ENCODE data around the gene YLPM1. TPM values are rescaled to one million over a fixed set of nuclear protein-coding genes. Genes with fewer than 3 reads are reported as not detected.

The YLPM1 gene
- total RNA-seq, 2 experiments from 2014 or later = 72.4 to 73.8 TPM

GRCh38 chr14:74801396-74801795 is 38.3 kb downstream of the YLPM1 start:
- no peaks in the 10 kb centered on the region for H3K9me3 Mint-ChIP-seq

GRCh38 chr14:74804219-74804825 is 41.2 kb downstream of the YLPM1 start:
- CTCF ChIA-PET = interaction anchor here (0.6 to 1.9 kb wide), 4 partner anchors 15 to 195 kb away, joined by 3 to 8 read pairs (median 4); no protein-coding TSS in a partner anchor
- no peak overlapping the region for H3K27ac Mint-ChIP-seq

More at GRCh38 chr14:74801396-74801795, 38.3 kb downstream of the YLPM1 start:
- no peak for DNase-seq
- Mint-ChIP-seq H3K27me3 (no peaks in the 10 kb centered on the region), H3K4me1 (peaks cover 3% of the 10 kb centered on the region), H3K36me3 (ENCODE audit: low read depth) (peaks cover 37% of the 10 kb centered on the region), H3K27ac (no peak overlapping the region), H3K4me3 (no peak overlapping the region)
- CTCF ChIA-PET = interaction anchor here (0.6 to 1.9 kb wide), 2 partner anchors 10 to 792 kb away, joined by 5 to 8 read pairs; no protein-coding TSS in a partner anchor
- POLR2A ChIA-PET = no interaction called here

DNA sequence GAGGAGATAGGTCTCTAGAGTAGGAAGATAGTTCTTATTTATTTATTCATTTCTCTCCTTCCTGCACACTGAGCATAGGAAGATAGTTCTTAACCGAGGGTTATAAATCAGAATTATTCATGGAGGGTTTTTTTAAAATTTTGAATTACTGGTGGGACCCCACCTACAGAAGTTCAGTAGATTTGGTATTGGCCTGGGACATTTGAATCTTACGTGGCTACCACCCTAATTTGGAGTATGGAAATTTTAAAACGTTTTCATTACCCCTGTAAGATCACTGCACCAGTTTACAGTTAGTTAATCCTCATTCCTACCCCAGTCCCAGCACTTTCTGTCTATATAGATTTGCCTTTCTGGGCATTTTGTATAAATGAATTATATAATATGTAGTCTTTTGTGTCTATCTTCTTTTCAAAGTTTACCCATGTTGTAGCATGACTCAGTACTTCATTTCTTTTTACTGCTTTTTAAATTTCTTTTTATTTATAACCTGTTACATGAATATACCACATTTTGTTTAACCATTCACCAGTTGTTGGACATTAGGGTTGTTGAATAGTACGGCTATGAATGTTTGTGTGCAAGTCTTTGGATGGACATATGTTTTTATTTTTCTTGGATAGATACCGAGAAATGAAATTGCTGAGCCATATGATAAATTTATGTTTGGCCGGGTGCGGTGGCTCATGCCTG is 44.9 kb downstream of the YLPM1 start:
- H3K27ac Mint-ChIP-seq = no peak overlapping the region
- DNase-seq = no peak
- H3K27me3 Mint-ChIP-seq = no peaks in the 10 kb centered on the region
- ChIA-PET POLR2A (no interaction called here), CTCF (no interaction called here)
- peaks cover 41% of the 10 kb centered on the region for H3K36me3 Mint-ChIP-seq (ENCODE audit: low read depth)
- H3K4me1 Mint-ChIP-seq = no peaks in the 10 kb centered on the region
- H3K4me3 Mint-ChIP-seq = no peak overlapping the region
- H3K9me3 Mint-ChIP-seq = no peaks in the 10 kb centered on the region

More at GRCh38 chr14:74804219-74804825, 41.2 kb downstream of the YLPM1 start:
- peak; percentile 48 for DNase-seq
- Mint-ChIP-seq H3K9me3 (no peaks in the 10 kb centered on the region), H3K4me1 (peaks cover 2% of the 10 kb centered on the region), H3K4me3 (no peak overlapping the region), H3K36me3 (ENCODE audit: low read depth) (peaks cover 25% of the 10 kb centered on the region), H3K27me3 (no peaks in the 10 kb centered on the region)
- POLR2A ChIA-PET = no interaction called here

GRCh38 chr14:74816124-74816523 is 53.0 kb downstream of the YLPM1 start:
- ChIA-PET CTCF (no interaction called here), POLR2A (no interaction called here)
- Mint-ChIP-seq H3K27ac (no peak overlapping the region), H3K4me1 (peaks cover 9% of the 10 kb centered on the region), H3K9me3 (no peaks in the 10 kb centered on the region), H3K4me3 (no peak overlapping the region), H3K27me3 (no peaks in the 10 kb centered on the region), H3K36me3 (ENCODE audit: low read depth) (peaks cover 65% of the 10 kb centered on the region)
- no peak for DNase-seq

DNA sequence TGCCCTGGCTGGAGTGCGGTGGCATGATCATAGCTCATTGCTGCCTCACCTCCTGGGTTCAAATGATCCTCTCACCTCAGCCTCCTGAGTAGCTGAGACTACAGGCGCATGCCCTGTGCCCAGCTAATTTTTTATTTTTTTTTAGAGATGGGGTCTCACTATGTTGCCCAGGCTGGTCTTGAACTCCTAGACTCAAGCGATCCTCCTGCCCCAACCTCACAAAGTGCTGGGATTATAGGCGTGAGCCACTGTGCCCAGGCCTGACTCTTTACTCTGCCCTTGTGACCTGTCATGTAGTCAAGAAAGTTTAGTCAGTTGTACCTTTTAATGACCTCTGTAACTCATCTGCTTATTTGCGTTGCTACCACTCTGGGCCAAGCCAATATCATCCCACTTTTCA is 57.2 kb downstream of the YLPM1 start:
- Mint-ChIP-seq H3K27me3 (no peaks in the 10 kb centered on the region), H3K36me3 (ENCODE audit: low read depth) (peaks cover 59% of the 10 kb centered on the region)

DNA sequence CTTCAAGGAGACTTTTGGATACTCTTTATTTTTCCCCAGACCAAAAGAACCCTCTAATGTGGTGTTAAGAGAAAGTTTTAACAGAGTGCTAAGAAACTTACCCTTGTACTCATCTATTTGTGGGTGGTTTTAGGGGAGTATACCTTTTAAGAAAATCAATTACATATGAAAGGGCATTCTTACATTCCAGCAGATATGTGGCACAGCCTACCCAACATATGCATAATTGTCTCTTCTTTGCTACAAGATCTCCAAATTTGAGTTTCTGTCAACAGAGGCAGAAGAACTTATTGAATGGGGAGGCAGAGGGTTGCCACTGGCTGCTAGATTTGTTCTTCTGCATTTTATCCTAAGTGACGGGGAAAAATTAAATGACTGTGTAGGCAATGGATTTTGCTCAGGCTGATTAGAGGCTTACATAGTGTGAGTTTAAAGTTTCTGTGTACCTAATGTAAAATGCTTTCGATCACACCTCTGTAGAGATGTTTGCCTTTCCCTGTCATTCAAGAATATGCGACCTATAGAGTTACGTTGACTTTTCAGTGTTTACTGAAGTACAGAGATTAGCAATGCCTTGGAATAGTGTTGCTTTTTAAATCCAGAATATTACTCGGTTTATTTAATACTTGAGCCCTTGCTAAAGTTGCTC is 58.3 kb downstream of the YLPM1 start:
- H3K4me1 Mint-ChIP-seq = peaks cover 2% of the 10 kb centered on the region
- H3K4me3 Mint-ChIP-seq = no peak overlapping the region
- peaks cover 50% of the 10 kb centered on the region for H3K36me3 Mint-ChIP-seq (ENCODE audit: low read depth)
- POLR2A ChIA-PET = no interaction called here
- CTCF ChIA-PET = no interaction called here
- no peak overlapping the region for H3K27ac Mint-ChIP-seq
- no peaks in the 10 kb centered on the region for H3K27me3 Mint-ChIP-seq
- no peak for DNase-seq
- no peaks in the 10 kb centered on the region for H3K9me3 Mint-ChIP-seq

More for the DNA sequence above, 57.2 kb downstream of the YLPM1 start:
- POLR2A ChIA-PET = no interaction called here
- no peak overlapping the region for H3K4me3 Mint-ChIP-seq
- H3K27ac Mint-ChIP-seq = no peak overlapping the region
- H3K9me3 Mint-ChIP-seq = no peaks in the 10 kb centered on the region
- CTCF ChIA-PET = no interaction called here
- peaks cover 5% of the 10 kb centered on the region for H3K4me1 Mint-ChIP-seq
- no peak for DNase-seq

- H3K27me3 Mint-ChIP-seq = no peaks in the 10 kb centered on the region
- H3K27ac Mint-ChIP-seq = no peak overlapping the region
- no peak for DNase-seq
- CTCF ChIA-PET = no interaction called here
- H3K4me1 Mint-ChIP-seq = peaks cover 2% of the 10 kb centered on the region
- no peak overlapping the region for H3K4me3 Mint-ChIP-seq
- H3K36me3 Mint-ChIP-seq (ENCODE audit: low read depth) = peaks cover 51% of the 10 kb centered on the region
- H3K9me3 Mint-ChIP-seq = no peaks in the 10 kb centered on the region
- POLR2A ChIA-PET = no interaction called here
These were observed 61.9 kb downstream of the YLPM1 start for GRCh38 chr14:74824997-74825396.

- no peaks in the 10 kb centered on the region for H3K27me3 Mint-ChIP-seq
- no peak overlapping the region for H3K27ac Mint-ChIP-seq
- DNase-seq = no peak
- no peak overlapping the region for H3K4me3 Mint-ChIP-seq
- H3K9me3 Mint-ChIP-seq = no peaks in the 10 kb centered on the region
- H3K4me1 Mint-ChIP-seq = peaks cover 2% of the 10 kb centered on the region
- ChIA-PET POLR2A (no interaction called here), CTCF (interaction anchor here (1.2 kb wide), 1 partner anchor 34 kb away, joined by 3 read pairs; no protein-coding TSS in a partner anchor)
- peaks cover 47% of the 10 kb centered on the region for H3K36me3 Mint-ChIP-seq (ENCODE audit: low read depth)
These were observed 63.5 kb downstream of the YLPM1 start for GRCh38 chr14:74826574-74826973.

- Mint-ChIP-seq H3K4me3 (no peak overlapping the region), H3K4me1 (peaks cover 2% of the 10 kb centered on the region), H3K27ac (no peak overlapping the region), H3K27me3 (no peaks in the 10 kb centered on the region), H3K36me3 (ENCODE audit: low read depth) (peaks cover 36% of the 10 kb centered on the region), H3K9me3 (no peaks in the 10 kb centered on the region)
- ChIA-PET POLR2A (no interaction called here), CTCF (interaction anchor here (1.0 kb wide), 1 partner anchor 66 kb away, joined by 3 read pairs; the partner anchor contains the start of gene YLPM1)
- DNase-seq = no peak
These were observed 66.1 kb downstream of the YLPM1 start for GRCh38 chr14:74829251-74829650.

- POLR2A ChIA-PET = no interaction called here
- peaks cover 35% of the 10 kb centered on the region for H3K4me1 Mint-ChIP-seq
- peaks cover 38% of the 10 kb centered on the region for H3K36me3 Mint-ChIP-seq (ENCODE audit: low read depth)
- no peaks in the 10 kb centered on the region for H3K27me3 Mint-ChIP-seq
- no peak for DNase-seq
- no peak overlapping the region for H3K4me3 Mint-ChIP-seq
- H3K9me3 Mint-ChIP-seq = no peaks in the 10 kb centered on the region
- CTCF ChIA-PET = no interaction called here
- H3K27ac Mint-ChIP-seq = no peak overlapping the region
These were observed 69.7 kb downstream of the YLPM1 start for GRCh38 chr14:74832849-74833248.

DNA sequence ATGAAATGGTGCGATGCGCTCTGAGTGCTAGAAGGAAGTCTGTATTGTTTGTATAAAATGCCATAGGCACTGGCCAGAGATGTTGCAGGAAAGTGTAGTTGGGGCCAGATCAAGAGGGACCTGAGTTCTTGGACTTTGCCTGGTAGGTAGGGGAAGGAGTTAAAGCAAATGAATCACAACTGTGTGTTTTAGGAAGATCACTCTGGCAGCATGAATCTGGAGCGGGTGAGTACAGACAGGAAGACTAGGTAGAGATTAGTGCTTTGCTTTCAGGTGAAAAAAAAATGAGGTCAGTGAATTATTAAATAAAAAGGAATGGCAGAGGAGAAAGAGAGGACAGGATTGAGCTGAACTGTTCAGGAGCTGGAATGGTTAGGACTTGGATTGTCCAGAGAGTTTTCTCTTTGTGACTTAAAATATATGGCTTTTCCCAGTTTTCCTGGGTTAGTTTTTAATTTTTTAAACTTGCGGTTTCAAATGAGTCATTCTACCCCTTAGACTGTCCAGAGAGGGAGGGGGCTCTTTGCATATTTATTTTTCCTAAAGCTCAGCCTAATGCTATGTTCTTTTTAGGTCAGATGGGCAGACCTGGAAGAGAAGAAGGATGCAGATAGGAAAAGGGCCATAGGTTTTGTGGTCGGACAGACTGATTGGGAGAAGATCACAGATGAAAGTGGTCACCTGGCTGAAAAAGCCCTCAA is 71.7 kb downstream of the YLPM1 start:
- POLR2A ChIA-PET = interaction anchor here (0.9 kb wide), 1 partner anchor 72 kb away, joined by 3 read pairs; the partner anchor contains the start of gene YLPM1
- CTCF ChIA-PET = interaction anchor here (0.6 to 1.4 kb wide), 3 partner anchors 31 to 349 kb away, joined by 3 to 5 read pairs (median 4); no protein-coding TSS in a partner anchor
- H3K4me1 Mint-ChIP-seq = peaks cover 51% of the 10 kb centered on the region
- no peaks in the 10 kb centered on the region for H3K27me3 Mint-ChIP-seq
- H3K9me3 Mint-ChIP-seq = no peaks in the 10 kb centered on the region
- H3K4me3 Mint-ChIP-seq = no peak overlapping the region
- H3K36me3 Mint-ChIP-seq (ENCODE audit: low read depth) = peaks cover 36% of the 10 kb centered on the region
- DNase-seq = no peak
- no peak overlapping the region for H3K27ac Mint-ChIP-seq

DNA sequence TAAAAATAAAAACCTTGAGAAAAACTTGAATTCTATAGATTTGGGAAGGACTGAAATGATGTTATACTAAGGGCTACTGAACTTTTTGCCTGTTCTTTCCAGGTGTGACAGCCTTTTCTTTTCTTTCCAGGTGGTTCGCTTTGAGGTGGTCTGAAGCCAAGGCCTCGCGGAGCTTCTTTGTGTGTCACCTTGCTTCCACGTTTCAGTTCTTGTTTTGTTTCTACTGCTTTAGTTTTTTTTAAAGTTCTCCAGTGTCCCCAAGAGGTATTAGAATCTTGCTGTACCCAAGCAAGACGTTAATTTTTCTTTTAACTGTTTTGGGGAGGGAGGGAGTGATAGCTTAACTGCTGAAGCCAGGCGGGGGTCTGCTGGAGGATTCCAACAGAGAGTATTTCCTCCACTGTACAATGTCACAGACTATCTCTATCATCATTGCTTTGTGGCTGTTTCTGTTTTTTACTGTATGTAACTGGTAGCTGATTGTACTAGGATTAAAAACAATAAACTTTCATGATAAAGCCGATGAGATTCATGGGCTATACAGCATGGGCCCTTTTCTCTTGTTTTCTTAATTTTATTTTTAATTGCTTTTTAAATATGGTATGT is 72.6 kb downstream of the YLPM1 start:
- H3K9me3 Mint-ChIP-seq = no peaks in the 10 kb centered on the region
- ChIA-PET CTCF (interaction anchor here (0.6 to 1.4 kb wide), 4 partner anchors 21 to 348 kb away, joined by 3 to 4 read pairs (median 3); no protein-coding TSS in a partner anchor), POLR2A (interaction anchor here (0.9 kb wide), 1 partner anchor 73 kb away, joined by 3 read pairs; the partner anchor contains the start of gene YLPM1)
- H3K4me3 Mint-ChIP-seq = no peak overlapping the region
- H3K27ac Mint-ChIP-seq = peak overlapping the region; percentile 91
- H3K4me1 Mint-ChIP-seq = peaks cover 60% of the 10 kb centered on the region
- H3K27me3 Mint-ChIP-seq = no peaks in the 10 kb centered on the region
- DNase-seq = no peak
- H3K36me3 Mint-ChIP-seq (ENCODE audit: low read depth) = peaks cover 37% of the 10 kb centered on the region

Data from activated CD4-positive, alpha-beta T cell treated with anti-CD3 and anti-CD28 coated beads, Interleukin-2, amount 10 ng/mL, durations not matched to agents 7 days and 5 days (primary cell).